Activated T-helper 1 cell treated with Interleukin-2 at 50 U/mL for 16 hours (primary cell): Measurements from ENCODE around the gene GPR4.
A peak's percentile ranks its signal among the peaks of the same experiment; 100 is the strongest.
"Not testable (repeated sequence)": the region's sequence is repeated elsewhere in the genome, so short reads cannot be mapped to it uniquely, and the experiment has no call there.

Experiments used
- DNase-seq: peaks from one replicate; pipeline ENCODE4 v3.0.0-alpha.2; 2020; ENCODE audit warnings: low read depth

Gene GPR4

GRCh38 chr19:45601524-45602374 is at the start of gene GPR4:
GPR4 (minus strand) TSS chr19:45602212; CDS start chr19:45591866, 10,346 bp downstream.
- DNase-seq, result no peak

- no peak for DNase-seq
Observed at GRCh38 chr19:45650722-45651121, 48.7 kb upstream of the GPR4 start.

- DNase-seq, result no peak
Observed at GRCh38 chr19:45646345-45646698, 44.3 kb upstream of the GPR4 start.

GRCh38 chr19:45645631-45646344 is 43.8 kb upstream of the GPR4 start:
- DNase-seq, result peak; percentile 47

GRCh38 chr19:45645068-45645630 is 43.1 kb upstream of the GPR4 start:
- no peak for DNase-seq

GRCh38 chr19:45643927-45644771 is 42.1 kb upstream of the GPR4 start:
- DNase-seq, result no peak

- DNase-seq, result peak; percentile 80
Observed at GRCh38 chr19:45643024-45643926, 41.3 kb upstream of the GPR4 start.

GRCh38 chr19:45641274-45642105 is 39.5 kb upstream of the GPR4 start:
- DNase-seq, result peak; percentile 15

- DNase-seq, result no peak
Observed at GRCh38 chr19:45640849-45641273, 38.8 kb upstream of the GPR4 start.

- DNase-seq, result peak; percentile 40
Observed at GRCh38 chr19:45638930-45639729, 37.1 kb upstream of the GPR4 start, which contains the start of gene EML2. EML2 (minus strand) TSS chr19:45639397; CDS start chr19:45639376, 21 bp downstream.

GRCh38 chr19:45637890-45638667 is 36.1 kb upstream of the GPR4 start:
- no peak for DNase-seq

- no peak for DNase-seq
Observed at GRCh38 chr19:45636902-45637301, 34.9 kb upstream of the GPR4 start.

GRCh38 chr19:45636275-45636674 is 34.3 kb upstream of the GPR4 start:
- no peak for DNase-seq

GRCh38 chr19:45632468-45633196 is 30.6 kb upstream of the GPR4 start:
- DNase-seq, result peak; percentile 9

- DNase-seq, result no peak
Observed at GRCh38 chr19:45630463-45630862, 28.5 kb upstream of the GPR4 start.

GRCh38 chr19:45629704-45630103 is 27.7 kb upstream of the GPR4 start:
- no peak for DNase-seq

- not testable (repeated sequence) for DNase-seq
Observed at GRCh38 chr19:45628219-45628618, 26.2 kb upstream of the GPR4 start.

- no peak for DNase-seq
Observed at GRCh38 chr19:45623984-45624383, 22.0 kb upstream of the GPR4 start.
